Spleen (tissue), 7 donors: ENCODE data around the gene JCAD.

Source experiments
- POLR2A ChIP-seq, 3 donors: fragments of 450-650 bp; IDR thresholded peaks; one replicate each; pipeline ENCODE4 v1.5.1; 2017; ENCODE audit warnings: antibody characterized with exemption in 3 of 3, mild to moderate bottlenecking in 1 of 3
- POLR2AphosphoS5 ChIP-seq, 3 donors: sonication (generic); formaldehyde crosslinking; IDR thresholded peaks; one replicate each; pipeline ENCODE4 v1.5.1; 2017; ENCODE audit warnings: antibody characterized with exemption in 3 of 3
- TF ChIP-seq, protein P1 (sequence below), 11 experiments: fragments of 200-600 bp in 7 of 11; fragments of 450-650 bp in 4 of 11; sonication (generic) in 4 of 11; IDR thresholded peaks in 8 of 11; conservative IDR thresholded peaks in 3 of 11; 1 replicate in 7 of 11; 2 replicates in 4 of 11; pipeline versions ENCODE4 v1.4.0 to v1.8.0; 2016 to 2021; ENCODE audit warnings: antibody characterized with exemption in 11 of 11, inconsistent platforms in 4 of 11, mild to moderate bottlenecking in 1 of 11
- donor health status: DM: no; HTN: no; CAD: no; lungs with moderate emphysema.
- donor health status: DM: no; HTN: no; CAD: no.
- donor health status: DM: no; HTN: no; CAD: no.

DNA sequence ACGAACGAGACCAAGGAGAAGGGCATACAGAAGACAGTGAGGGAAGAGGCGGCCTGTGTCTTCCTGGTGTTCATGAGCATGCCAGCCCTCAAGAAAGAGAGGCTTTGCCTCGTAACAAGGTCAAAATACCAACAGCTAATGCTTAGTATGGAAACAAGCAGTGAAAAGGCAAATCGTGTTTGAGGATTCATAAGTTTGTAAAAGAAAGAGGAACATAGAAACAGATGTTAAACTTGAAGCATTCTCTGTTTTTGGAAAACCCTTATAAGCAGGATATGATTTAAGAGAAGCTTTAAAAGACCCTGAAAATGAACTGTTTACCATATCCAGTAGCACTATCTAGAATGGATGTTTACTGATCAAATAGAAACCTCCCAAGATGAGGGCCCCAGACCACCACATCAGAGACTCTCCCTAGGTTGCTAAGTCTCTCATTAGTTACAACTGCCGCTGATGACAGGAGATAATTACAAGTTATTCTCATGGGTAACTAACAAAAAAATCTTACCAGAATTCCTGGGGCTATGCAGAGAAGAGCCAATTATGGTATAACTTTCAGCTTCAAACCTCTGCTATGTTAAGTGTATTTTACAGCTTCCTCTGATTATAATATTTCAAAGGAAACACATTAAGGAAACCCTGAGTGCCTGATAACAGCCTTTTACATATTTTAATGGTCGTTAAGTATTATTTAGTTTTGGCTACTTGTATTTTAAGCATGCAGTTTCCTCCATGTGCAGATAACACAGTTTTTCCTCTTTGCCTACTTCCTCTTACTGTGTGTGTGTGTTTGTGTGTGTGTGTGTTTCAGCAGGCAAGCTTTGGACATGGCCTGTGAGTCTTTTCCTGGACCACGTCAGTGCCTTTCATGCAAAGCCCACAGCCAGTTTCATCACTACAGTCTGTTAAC lies 17.9 kb downstream of the JCAD start:
- TF ChIP-seq, protein P1, sequence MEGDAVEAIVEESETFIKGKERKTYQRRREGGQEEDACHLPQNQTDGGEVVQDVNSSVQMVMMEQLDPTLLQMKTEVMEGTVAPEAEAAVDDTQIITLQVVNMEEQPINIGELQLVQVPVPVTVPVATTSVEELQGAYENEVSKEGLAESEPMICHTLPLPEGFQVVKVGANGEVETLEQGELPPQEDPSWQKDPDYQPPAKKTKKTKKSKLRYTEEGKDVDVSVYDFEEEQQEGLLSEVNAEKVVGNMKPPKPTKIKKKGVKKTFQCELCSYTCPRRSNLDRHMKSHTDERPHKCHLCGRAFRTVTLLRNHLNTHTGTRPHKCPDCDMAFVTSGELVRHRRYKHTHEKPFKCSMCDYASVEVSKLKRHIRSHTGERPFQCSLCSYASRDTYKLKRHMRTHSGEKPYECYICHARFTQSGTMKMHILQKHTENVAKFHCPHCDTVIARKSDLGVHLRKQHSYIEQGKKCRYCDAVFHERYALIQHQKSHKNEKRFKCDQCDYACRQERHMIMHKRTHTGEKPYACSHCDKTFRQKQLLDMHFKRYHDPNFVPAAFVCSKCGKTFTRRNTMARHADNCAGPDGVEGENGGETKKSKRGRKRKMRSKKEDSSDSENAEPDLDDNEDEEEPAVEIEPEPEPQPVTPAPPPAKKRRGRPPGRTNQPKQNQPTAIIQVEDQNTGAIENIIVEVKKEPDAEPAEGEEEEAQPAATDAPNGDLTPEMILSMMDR (IDR thresholded peaks at IDR 0.05 in 8 of 11, conservative IDR thresholded peaks at IDR 0.05 in 3 of 11), result no peak
- TF ChIP-seq POLR2A (IDR thresholded peaks at IDR 0.05), result no peak
- TF ChIP-seq POLR2AphosphoS5 (IDR thresholded peaks at IDR 0.05), result no peak
